GM10248 (cell line): Measurements from ENCODE around the gene LEMD1.
"Not testable (repeated sequence)": the region's sequence is repeated elsewhere in the genome, so short reads cannot be mapped to it uniquely, and the experiment has no call there.

Source experiments
- CTCF ChIA-PET: fragments of 300-600 bp; sonication (Branson Sonifier 250); formaldehyde crosslinking; extraction: SDS; loops from one replicate; lab custom pipeline; 2021; ENCODE audit warnings: antibody characterized with exemption; lab: Yijun Ruan, JAX
- POLR2A ChIA-PET: fragments of 350-650 bp; sonication (Branson Sonifier 250); formaldehyde crosslinking; extraction: SDS; loops from one replicate; lab custom pipeline; 2020; ENCODE audit warnings: antibody characterized with exemption; lab: Yijun Ruan, JAX
- DNase-seq: peaks from one replicate; pipeline ENCODE4 v3.0.0; 2012; ENCODE audit errors: extremely low spot score
- CTCF ChIP-seq: IDR thresholded peaks from 2 replicates; pipeline ENCODE4 v1.5.1; 2012; ENCODE audit warnings: mild to moderate bottlenecking, low read depth; ENCODE audit errors: extremely low read depth, missing control alignments, control extremely low read depth

The LEMD1 gene

GRCh38 chr1:205395616-205396015 is 26.2 kb downstream of the LEMD1 start:
- no peak for TF ChIP-seq CTCF
- CTCF ChIA-PET, result interaction anchor here (0.7 to 3.7 kb wide), 6 partner anchors 14 to 454 kb away, joined by 3 to 58 read pairs (median 6); no protein-coding TSS in a partner anchor
- POLR2A ChIA-PET, result no interaction called here
- DNase-seq, result no peak

- ChIA-PET CTCF (no interaction called here), POLR2A (no interaction called here)
- DNase-seq, result no peak
These were observed 29.2 kb downstream of the LEMD1 start for GRCh38 chr1:205392650-205393049.

GRCh38 chr1:205391386-205391785 is 30.5 kb downstream of the LEMD1 start:
- DNase-seq, result no peak
- CTCF ChIA-PET, result no interaction called here

More at GRCh38 chr1:205392650-205393049, 29.2 kb downstream of the LEMD1 start:
- no peak for TF ChIP-seq CTCF

GRCh38 chr1:205387845-205388244 is 34.0 kb downstream of the LEMD1 start:
- ChIA-PET CTCF (interaction anchor here (0.9 to 3.0 kb wide), 4 partner anchors 9 to 271 kb away, joined by 3 to 11 read pairs (median 4); no protein-coding TSS in a partner anchor), POLR2A (no interaction called here)
- TF ChIP-seq CTCF, result no peak
- DNase-seq, result no peak

More at GRCh38 chr1:205391386-205391785, 30.5 kb downstream of the LEMD1 start:
- POLR2A ChIA-PET, result no interaction called here
- TF ChIP-seq CTCF, result no peak

GRCh38 chr1:205382990-205383389 is 38.9 kb downstream of the LEMD1 start:
- CTCF ChIA-PET, result interaction anchor here (2.0 kb wide), 1 partner anchor 29 kb away, joined by 5 read pairs; no protein-coding TSS in a partner anchor
- POLR2A ChIA-PET, DNase-seq: not testable (repeated sequence)

- CTCF ChIA-PET, result interaction anchor here (2.0 kb wide), 1 partner anchor 29 kb away, joined by 5 read pairs; no protein-coding TSS in a partner anchor
- no peak for TF ChIP-seq CTCF
- no peak for DNase-seq
- POLR2A ChIA-PET, result no interaction called here
These were observed 39.3 kb downstream of the LEMD1 start for GRCh38 chr1:205382561-205382960.

GRCh38 chr1:205381305-205381704 is 40.6 kb downstream of the LEMD1 start:
- DNase-seq, result no peak
- TF ChIP-seq CTCF, result no peak
- ChIA-PET POLR2A (no interaction called here), CTCF (interaction anchor here (2.0 kb wide), 1 partner anchor 27 kb away, joined by 5 read pairs; no protein-coding TSS in a partner anchor)
